Activated naive CD8-positive, alpha-beta T cell (primary cell): ENCODE data around the gene MISP3.
A peak's percentile ranks its signal among the peaks of the same experiment; 100 is the strongest.

Experiments used
- H3K27ac Mint-ChIP-seq: one replicate; pipeline ENCODE4 v1.8.0; 2021; ENCODE audit warnings: mixed read lengths
- H3K27me3 Mint-ChIP-seq: one replicate; pipeline ENCODE4 v1.8.0; 2021; ENCODE audit warnings: mixed read lengths
- H3K36me3 Mint-ChIP-seq: one replicate; pipeline ENCODE4 v1.8.0; 2021; ENCODE audit warnings: mixed read lengths
- H3K4me1 Mint-ChIP-seq: one replicate; pipeline ENCODE4 v1.8.0; 2021; ENCODE audit warnings: low read depth, mixed read lengths
- H3K4me3 Mint-ChIP-seq: one replicate; pipeline ENCODE4 v1.8.0; 2021; ENCODE audit warnings: mild to moderate bottlenecking, mixed read lengths
- H3K9me3 Mint-ChIP-seq: one replicate; pipeline ENCODE4 v1.8.0; 2021; ENCODE audit warnings: low read depth, mixed read lengths

The MISP3 gene

GRCh38 chr19:14101003-14101545 is 28.5 kb downstream of the MISP3 start:
- no peak overlapping the region for H3K4me3 Mint-ChIP-seq
- no peaks in the 10 kb centered on the region for H3K4me1 Mint-ChIP-seq
- H3K36me3 Mint-ChIP-seq, result no peaks in the 10 kb centered on the region
- H3K9me3 Mint-ChIP-seq, result no peaks in the 10 kb centered on the region
- no peaks in the 10 kb centered on the region for H3K27me3 Mint-ChIP-seq
- H3K27ac Mint-ChIP-seq, result no peak overlapping the region

GRCh38 chr19:14102102-14102696 is 29.6 kb downstream of the MISP3 start:
- Mint-ChIP-seq H3K36me3 (no peaks in the 10 kb centered on the region), H3K27ac (no peak overlapping the region), H3K9me3 (no peaks in the 10 kb centered on the region), H3K27me3 (no peaks in the 10 kb centered on the region), H3K4me1 (no peaks in the 10 kb centered on the region), H3K4me3 (no peak overlapping the region)

DNA sequence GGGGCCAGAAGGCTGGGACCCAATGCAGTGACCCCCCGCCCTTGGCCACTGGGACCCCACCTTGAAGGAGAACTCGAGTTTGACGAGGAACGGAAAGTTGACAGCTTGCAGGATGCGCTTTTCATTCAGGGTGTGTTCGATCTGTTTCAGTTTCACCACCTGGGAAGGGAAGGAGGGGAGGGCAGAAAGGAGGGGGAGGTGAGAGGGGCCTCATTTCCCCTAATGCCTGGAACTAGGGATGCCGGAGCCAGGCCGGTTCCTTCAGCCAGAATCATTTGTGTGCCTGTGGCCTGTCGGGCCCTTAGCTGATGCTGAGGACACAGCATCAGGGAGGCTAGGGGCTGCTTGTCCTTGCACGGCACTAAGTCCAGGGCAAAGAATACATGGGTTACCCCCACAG is 30.2 kb downstream of the MISP3 start:
- Mint-ChIP-seq H3K9me3 (no peaks in the 10 kb centered on the region), H3K27ac (no peak overlapping the region), H3K27me3 (no peaks in the 10 kb centered on the region), H3K36me3 (no peaks in the 10 kb centered on the region), H3K4me1 (no peaks in the 10 kb centered on the region), H3K4me3 (no peak overlapping the region)

GRCh38 chr19:14103310-14103709 is 30.7 kb downstream of the MISP3 start:
- no peaks in the 10 kb centered on the region for H3K36me3 Mint-ChIP-seq
- no peak overlapping the region for H3K27ac Mint-ChIP-seq
- no peaks in the 10 kb centered on the region for H3K27me3 Mint-ChIP-seq
- no peak overlapping the region for H3K4me3 Mint-ChIP-seq
- no peaks in the 10 kb centered on the region for H3K4me1 Mint-ChIP-seq
- no peaks in the 10 kb centered on the region for H3K9me3 Mint-ChIP-seq

GRCh38 chr19:14105680-14106079 is 33.1 kb downstream of the MISP3 start:
- peaks cover 3% of the 10 kb centered on the region for H3K4me1 Mint-ChIP-seq
- H3K27me3 Mint-ChIP-seq, result no peaks in the 10 kb centered on the region
- H3K27ac Mint-ChIP-seq, result no peak overlapping the region
- no peak overlapping the region for H3K4me3 Mint-ChIP-seq
- H3K9me3 Mint-ChIP-seq, result no peaks in the 10 kb centered on the region
- no peaks in the 10 kb centered on the region for H3K36me3 Mint-ChIP-seq

DNA sequence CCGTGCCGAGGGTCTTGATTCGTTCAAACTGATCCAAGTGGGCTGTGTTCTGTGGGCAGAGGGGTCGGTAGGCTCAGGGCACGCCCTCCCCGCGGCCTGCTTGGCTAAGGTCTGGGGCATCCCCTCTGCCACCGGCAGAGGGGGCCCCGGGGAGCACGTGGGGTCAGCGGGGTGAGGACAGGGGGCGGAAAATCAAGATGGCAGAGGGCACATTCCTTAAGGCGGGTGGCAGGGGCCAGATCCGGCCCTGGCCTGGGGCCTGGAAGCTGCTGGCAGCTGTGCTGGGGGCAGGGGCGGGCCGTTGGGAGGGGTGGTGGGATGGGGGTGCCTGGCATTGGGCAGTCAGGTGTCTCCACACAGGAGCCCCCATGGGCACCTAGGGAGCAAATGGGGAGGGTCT is 34.3 kb downstream of the MISP3 start:
- Mint-ChIP-seq H3K27ac (no peak overlapping the region), H3K27me3 (no peaks in the 10 kb centered on the region), H3K36me3 (no peaks in the 10 kb centered on the region), H3K9me3 (no peaks in the 10 kb centered on the region), H3K4me1 (peaks cover 9% of the 10 kb centered on the region), H3K4me3 (no peak overlapping the region)

- H3K36me3 Mint-ChIP-seq, result no peaks in the 10 kb centered on the region
- no peaks in the 10 kb centered on the region for H3K27me3 Mint-ChIP-seq
- H3K27ac Mint-ChIP-seq, result no peak overlapping the region
- H3K9me3 Mint-ChIP-seq, result no peaks in the 10 kb centered on the region
- H3K4me3 Mint-ChIP-seq, result no peak overlapping the region
- peaks cover 15% of the 10 kb centered on the region for H3K4me1 Mint-ChIP-seq
These were observed 35.2 kb downstream of the MISP3 start for GRCh38 chr19:14107581-14108461.

- Mint-ChIP-seq H3K4me1 (peaks cover 32% of the 10 kb centered on the region), H3K4me3 (no peak overlapping the region), H3K27me3 (no peaks in the 10 kb centered on the region), H3K9me3 (no peaks in the 10 kb centered on the region), H3K27ac (peak overlapping the region; percentile 41), H3K36me3 (no peaks in the 10 kb centered on the region)
These were observed 38.1 kb downstream of the MISP3 start for GRCh38 chr19:14110650-14111049.

- H3K4me1 Mint-ChIP-seq, result peaks cover 40% of the 10 kb centered on the region
- no peak overlapping the region for H3K27ac Mint-ChIP-seq
- no peaks in the 10 kb centered on the region for H3K27me3 Mint-ChIP-seq
- no peaks in the 10 kb centered on the region for H3K9me3 Mint-ChIP-seq
- no peak overlapping the region for H3K4me3 Mint-ChIP-seq
- no peaks in the 10 kb centered on the region for H3K36me3 Mint-ChIP-seq
These were observed 38.9 kb downstream of the MISP3 start for GRCh38 chr19:14111486-14111885.

DNA sequence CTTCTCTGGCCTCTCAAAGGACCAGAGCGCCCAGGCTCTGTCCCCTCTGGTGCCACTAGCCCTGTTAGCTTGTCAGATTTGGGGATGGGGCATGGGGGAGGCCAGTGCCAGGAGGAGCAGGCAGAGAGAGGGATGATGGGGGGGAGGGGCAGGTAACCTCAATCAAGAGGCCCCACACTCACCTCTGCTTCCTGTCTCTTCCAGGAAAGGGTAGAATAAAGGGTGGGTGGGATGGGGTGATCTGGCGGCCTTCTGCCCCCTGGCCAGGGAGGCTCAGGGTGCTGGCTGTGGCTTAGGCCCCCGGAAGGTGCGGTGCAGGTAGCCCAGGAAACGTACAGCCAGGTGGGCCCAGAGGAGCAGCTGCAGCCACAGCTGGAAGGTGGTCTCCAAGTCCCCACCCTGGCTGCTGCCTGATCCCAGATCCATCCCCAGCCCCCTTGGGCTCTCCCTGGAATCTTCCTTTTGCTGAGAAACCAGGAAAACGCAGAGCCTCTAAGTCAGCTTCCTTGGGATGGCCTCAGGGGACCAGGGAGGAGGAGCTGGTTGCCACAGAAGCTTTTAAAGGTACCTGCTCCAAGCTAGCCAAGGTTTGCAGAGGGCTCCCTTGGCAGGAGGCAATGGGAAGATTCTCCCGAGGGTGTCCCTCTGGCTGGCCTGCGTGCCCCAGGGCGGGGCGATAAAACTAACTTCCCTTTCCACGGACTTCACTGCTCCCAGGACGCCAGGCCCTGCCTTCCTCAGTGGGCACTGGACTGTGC is 39.6 kb downstream of the MISP3 start:
- Mint-ChIP-seq H3K27me3 (no peaks in the 10 kb centered on the region), H3K4me1 (peaks cover 43% of the 10 kb centered on the region), H3K27ac (no peak overlapping the region), H3K9me3 (no peaks in the 10 kb centered on the region), H3K36me3 (no peaks in the 10 kb centered on the region), H3K4me3 (no peak overlapping the region)

GRCh38 chr19:14112809-14113385 is 40.3 kb downstream of the MISP3 start:
- no peak overlapping the region for H3K4me3 Mint-ChIP-seq

DNA sequence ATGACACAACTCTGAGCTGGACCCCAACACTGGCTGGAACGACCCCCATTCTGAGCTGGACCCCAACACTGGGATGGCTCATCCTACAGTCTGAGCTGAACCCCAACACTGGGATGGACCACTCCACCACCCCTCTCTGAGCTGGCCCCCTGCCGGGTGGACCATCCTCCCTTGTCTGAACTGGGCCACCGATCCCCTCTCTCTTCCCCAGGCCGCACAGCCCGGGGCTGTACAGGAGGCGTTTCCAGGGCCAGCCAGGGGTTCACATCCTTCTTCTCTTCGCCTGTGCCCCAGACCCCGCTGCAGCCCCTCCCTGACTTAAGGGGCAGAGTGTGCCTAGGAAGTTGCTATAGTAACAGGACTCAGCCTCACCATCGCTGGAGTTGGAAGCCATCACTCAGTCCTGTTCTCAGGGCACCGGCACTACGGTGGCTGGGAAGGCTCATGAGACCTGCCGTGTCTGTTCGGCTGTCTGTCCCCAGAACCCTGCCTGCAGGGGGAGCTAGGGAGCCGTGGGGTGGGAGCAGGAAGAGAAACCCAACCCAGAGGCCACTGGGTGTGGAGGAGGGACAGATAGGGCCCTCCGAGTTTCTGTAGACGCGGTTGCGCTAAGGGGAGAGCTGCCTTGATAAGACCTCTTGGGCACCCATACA is 41.3 kb downstream of the MISP3 start:
- Mint-ChIP-seq H3K27ac (peak overlapping the region; percentile 16), H3K4me1 (peaks cover 48% of the 10 kb centered on the region), H3K9me3 (no peaks in the 10 kb centered on the region), H3K36me3 (no peaks in the 10 kb centered on the region), H3K27me3 (no peaks in the 10 kb centered on the region), H3K4me3 (no peak overlapping the region)

More at GRCh38 chr19:14112809-14113385, 40.3 kb downstream of the MISP3 start:
- Mint-ChIP-seq H3K27me3 (no peaks in the 10 kb centered on the region), H3K27ac (no peak overlapping the region), H3K4me1 (peaks cover 43% of the 10 kb centered on the region), H3K9me3 (no peaks in the 10 kb centered on the region), H3K36me3 (no peaks in the 10 kb centered on the region)

DNA sequence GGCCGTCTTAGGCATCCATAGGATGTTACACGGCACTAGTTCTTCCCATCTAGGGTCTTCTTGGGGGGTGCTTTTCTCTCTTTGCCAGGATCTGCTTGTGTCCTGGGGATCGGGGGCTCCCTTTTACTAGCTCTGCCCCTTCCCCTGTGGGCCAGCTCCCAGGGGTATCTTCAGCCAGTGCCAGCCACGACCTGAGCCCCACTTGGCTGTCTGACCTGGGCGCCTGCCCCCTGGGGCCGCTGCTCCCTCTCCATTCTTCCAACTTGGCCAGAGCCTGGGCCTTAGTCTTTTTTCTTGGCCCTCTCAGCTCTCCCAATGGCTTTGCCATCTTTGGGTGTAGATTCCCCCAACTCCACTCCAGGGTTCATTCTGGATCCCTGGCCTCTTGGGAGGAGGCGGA is 41.9 kb downstream of the MISP3 start:
- H3K4me3 Mint-ChIP-seq, result no peak overlapping the region
- no peaks in the 10 kb centered on the region for H3K36me3 Mint-ChIP-seq
- no peaks in the 10 kb centered on the region for H3K27me3 Mint-ChIP-seq
- peaks cover 52% of the 10 kb centered on the region for H3K4me1 Mint-ChIP-seq
- no peaks in the 10 kb centered on the region for H3K9me3 Mint-ChIP-seq
- H3K27ac Mint-ChIP-seq, result no peak overlapping the region

- H3K27ac Mint-ChIP-seq, result no peak overlapping the region
- H3K4me3 Mint-ChIP-seq, result no peak overlapping the region
- H3K27me3 Mint-ChIP-seq, result no peaks in the 10 kb centered on the region
- H3K9me3 Mint-ChIP-seq, result no peaks in the 10 kb centered on the region
- H3K4me1 Mint-ChIP-seq, result peaks cover 52% of the 10 kb centered on the region
- no peaks in the 10 kb centered on the region for H3K36me3 Mint-ChIP-seq
These were observed 42.3 kb downstream of the MISP3 start for GRCh38 chr19:14114854-14115253.
